ENCODE measurements around the gene RBMXL3. TPM values are rescaled to one million over a fixed set of nuclear protein-coding genes. Genes with fewer than 3 reads are reported as not detected.

The RBMXL3 gene
- total RNA-seq, 1 experiment from 2014 or later, result not detected

DNA sequence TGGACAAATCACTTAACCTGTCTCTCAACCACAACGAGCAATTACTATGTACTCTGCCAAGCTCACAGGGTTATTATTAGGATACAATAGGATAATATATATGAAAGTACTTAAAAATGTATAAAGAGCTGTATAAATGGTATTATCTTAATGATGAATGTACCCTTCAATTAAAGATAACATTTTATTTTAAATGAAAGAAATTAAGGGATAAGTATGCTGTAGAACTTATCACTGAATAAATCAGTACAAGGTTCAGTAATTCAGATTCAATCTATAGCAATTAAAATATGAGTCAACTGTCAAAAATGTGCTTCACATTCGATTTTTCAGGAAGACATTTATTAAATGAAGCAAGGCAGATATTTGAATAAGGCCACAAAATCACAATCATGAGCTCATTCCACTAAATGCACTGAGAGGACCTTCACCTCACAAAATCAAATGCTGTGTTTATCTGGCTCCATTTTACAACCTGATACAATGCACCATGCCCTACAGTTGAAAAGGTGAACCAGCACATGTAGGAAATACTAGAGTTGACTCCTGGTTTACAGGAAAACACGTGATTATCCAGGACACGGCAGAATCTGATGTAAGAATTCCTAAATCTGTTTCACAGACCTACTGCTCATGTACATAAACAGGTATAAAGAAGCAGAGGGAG lies 40.3 kb downstream of the RBMXL3 start:
- DNase-seq (ENCODE audit: low spot score), result peak; percentile 45
- in situ Hi-C loops (cut with HindIII; ENCODE audit: low sequenced_read_pairs), result no loop called here

DNA sequence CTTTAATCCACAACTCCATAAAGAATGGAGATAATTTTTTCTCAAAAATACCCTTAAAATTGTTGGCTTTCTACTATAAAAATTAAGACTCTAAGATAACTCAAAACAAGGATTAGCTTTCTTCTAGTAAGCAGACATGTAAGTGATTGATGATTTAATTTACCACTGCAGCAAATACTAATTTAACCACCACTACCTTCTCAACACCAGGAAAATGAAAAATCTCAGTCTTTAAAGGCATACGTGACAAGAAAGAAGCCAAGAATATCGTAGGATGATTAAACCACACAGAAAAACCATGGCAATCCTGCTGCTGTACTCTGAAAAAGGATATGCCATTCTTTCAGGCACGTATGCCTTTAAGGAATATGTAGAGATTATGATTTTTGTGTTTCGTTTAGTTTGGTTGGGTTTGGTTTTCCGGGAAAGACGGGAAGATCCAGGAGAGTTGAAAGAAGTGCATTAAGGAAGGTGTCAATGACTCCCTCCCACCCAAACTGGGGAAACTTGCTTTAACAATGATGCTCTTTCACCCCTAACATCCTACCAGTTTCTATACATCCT lies 43.8 kb downstream of the RBMXL3 start:
- peak; percentile 33 for DNase-seq (ENCODE audit: low spot score)
- in situ Hi-C loops (cut with HindIII; ENCODE audit: low sequenced_read_pairs), result no loop called here

DNA sequence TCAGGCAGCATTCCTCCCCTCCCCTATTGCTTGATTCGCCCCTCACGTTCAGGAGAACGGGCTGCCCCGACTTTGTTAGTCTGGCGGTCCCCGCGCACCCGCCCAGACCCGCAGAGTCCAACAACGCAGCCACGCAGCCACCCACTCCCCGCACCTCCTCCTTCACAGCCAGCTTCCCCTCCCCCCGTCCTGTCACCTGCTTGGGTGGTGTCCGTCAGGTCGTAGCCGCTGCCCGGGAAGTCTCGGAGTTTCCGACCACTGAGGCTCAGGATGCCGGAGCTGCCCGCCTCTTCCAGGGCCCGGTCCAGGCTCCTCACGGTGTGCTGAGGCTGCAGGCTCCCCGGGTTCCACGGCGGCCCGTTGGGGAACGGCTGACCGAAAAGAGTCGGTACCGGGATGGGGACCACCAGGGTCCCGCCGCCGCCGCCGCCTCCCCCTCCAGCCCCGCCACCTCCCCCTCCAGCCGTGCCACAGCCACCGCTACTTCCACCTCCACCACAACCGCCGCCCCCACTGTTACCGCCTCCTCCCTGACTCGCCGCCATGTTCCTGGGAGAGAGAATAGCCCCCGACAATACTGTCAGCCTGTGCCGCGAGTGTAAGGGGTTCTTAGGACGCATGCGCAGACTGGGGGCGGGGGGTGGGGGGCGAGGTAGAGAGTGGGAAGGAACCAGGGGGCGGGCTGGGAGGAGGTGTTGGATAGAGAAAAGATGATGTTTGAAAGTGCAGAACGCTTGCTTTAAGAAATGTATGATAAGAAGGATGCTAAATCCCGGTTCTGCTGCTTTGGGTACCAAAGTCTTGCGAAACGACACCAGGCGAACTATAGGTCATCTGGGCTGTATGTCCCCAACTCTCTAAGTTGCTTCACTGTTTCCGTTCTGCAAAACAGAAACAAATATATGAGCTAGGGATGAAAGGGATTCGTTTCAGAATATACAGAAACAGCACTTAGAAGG lies 44.6 kb downstream of the RBMXL3 start, which contains the start of gene LRCH2:
Gene LRCH2, minus strand, starts transcription at position 600 of the 959 bp plus-strand sequence. Its CDS starts 55 bp downstream, at position 545.
- DNase-seq (ENCODE audit: low spot score), result peak; percentile 62
- in situ Hi-C loops (cut with HindIII; ENCODE audit: low sequenced_read_pairs), result no loop called here

DNA sequence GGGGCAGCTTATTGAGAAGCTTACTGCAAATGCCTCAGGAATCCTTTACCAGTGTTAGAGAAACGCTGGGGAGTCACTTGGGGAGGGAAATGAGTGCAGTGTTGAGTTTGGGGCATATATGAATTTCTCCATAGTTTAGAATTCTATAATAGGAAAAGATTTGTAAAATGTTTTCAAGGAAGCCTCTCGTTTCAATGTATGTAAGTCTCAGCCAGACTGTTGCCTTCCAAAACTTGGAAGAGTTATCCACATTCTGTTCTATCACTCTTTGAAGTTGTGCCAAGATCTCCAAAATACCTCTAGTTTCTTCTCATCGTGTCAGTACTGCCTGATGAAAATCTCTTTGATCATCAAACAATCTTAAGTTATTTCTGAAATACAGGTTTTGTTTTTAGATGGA lies 45.3 kb downstream of the RBMXL3 start:
- peak; percentile 36 for DNase-seq (ENCODE audit: low spot score)
- in situ Hi-C loops (cut with HindIII; ENCODE audit: low sequenced_read_pairs), result no loop called here

DNA sequence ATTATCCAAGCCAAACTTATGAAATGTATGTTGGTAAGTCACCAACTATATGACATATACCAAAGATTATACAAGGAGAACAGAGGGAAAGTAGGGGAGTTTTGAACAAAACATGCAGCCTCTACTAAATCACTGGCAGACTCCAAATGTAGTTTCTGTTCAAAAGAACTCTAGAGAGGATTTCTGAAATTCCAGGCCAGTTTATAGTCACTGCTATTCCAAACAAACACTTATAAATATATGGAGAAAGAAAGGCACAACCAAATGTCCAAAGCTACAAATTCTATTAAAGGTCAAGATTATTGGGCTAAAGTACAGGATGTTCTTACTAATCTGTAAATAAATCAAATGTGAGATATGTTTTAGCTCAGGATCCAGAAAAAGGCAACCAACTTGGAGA lies 47.4 kb downstream of the RBMXL3 start:
- no peak for DNase-seq (ENCODE audit: low spot score)
- in situ Hi-C loops (cut with HindIII; ENCODE audit: low sequenced_read_pairs), result no loop called here

DNA sequence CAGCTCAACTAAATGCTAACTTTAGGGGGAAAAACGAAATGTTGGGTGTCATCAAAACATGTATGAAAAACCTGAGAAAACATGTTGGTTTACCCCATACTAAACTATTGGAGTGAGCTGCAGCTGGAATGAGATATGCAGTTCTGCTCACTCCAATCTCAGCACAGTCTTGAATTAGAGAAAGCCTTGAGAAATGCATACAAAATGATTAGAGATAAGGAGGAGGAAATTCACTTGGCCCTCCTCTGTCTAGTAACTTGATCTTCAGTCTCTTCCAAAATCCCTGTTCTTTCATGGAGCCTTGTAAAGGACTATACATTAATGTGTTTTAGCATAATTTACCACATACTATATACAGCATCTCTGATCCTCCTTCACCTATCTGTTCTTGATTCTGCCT lies 47.8 kb downstream of the RBMXL3 start:
- in situ Hi-C loops (cut with HindIII; ENCODE audit: low sequenced_read_pairs), result no loop called here
- DNase-seq (ENCODE audit: low spot score), result no peak

Other genes starting within 250 kb of the RBMXL3 start
- 1.5 and 2.0 TPM in 2 replicates for gene IL13RA2, start 171.8 kb upstream of the RBMXL3 start, total RNA-seq (2014; rRNA removed; shearing (Covaris generic))
- 0.10 and 0.12 TPM in 2 replicates for gene LRCH2, start 44.7 kb downstream of the RBMXL3 start, total RNA-seq (2014; rRNA removed; shearing (Covaris generic))
- not detected in 2 replicates for gene LUZP4, start 100.3 kb downstream of the RBMXL3 start, total RNA-seq (2014; rRNA removed; shearing (Covaris generic))

Data from G401 (cell line).